Lung (tissue), 12 donors: ENCODE measurements around the gene EXOC6B. TPM values are rescaled to one million over a fixed set of nuclear protein-coding genes. Genes with fewer than 3 reads are reported as not detected.

Experiments used
- ATAC-seq: fragments of 200-7000 bp; cut with Tn5 transposase; one replicate; pipeline ENCODE4 v1.9.1; 2020; ENCODE audit warnings: moderate number of reproducible peaks; ENCODE audit not compliant: insufficient read depth, low FRiP score
- DNase-seq, 3 donors: peaks; one replicate each; pipeline ENCODE4 v3.0.0-alpha.2; 2013 to 2017
- H3K27ac ChIP-seq, 2 donors: one replicate each; pipeline ENCODE4 v1.5.1; 2013; ENCODE audit warnings: mild to moderate bottlenecking in 2 of 2, moderate library complexity in 2 of 2, control low read depth in 1 of 2, inconsistent platforms in 1 of 2, low read depth in 1 of 2, low read length in 1 of 2
- H3K27me3 ChIP-seq, 3 donors: one replicate each; pipeline ENCODE4 v1.5.1; 2013; ENCODE audit warnings: low read length in 2 of 3; ENCODE audit not compliant: control insufficient read depth in 3 of 3, insufficient read depth in 3 of 3
- H3K36me3 ChIP-seq, 4 donors: one replicate each; pipeline ENCODE4 v1.5.1; 2013; ENCODE audit warnings: low read length in 4 of 4, mild to moderate bottlenecking in 1 of 4, moderate library complexity in 1 of 4; ENCODE audit not compliant: control insufficient read depth in 4 of 4, insufficient read depth in 4 of 4
- H3K4me1 ChIP-seq, 5 donors: one replicate each; pipeline ENCODE4 v1.5.1; 2013; ENCODE audit warnings: low read length in 5 of 5, mild to moderate bottlenecking in 2 of 5, moderate library complexity in 1 of 5; ENCODE audit not compliant: control insufficient read depth in 5 of 5, insufficient read depth in 5 of 5
- H3K4me3 ChIP-seq: one replicate; pipeline ENCODE4 v1.5.1; 2013; ENCODE audit warnings: mild to moderate bottlenecking, control low read depth, moderate library complexity
- H3K9ac ChIP-seq, 2 donors: one replicate each; pipeline ENCODE4 v1.5.1; 2013; ENCODE audit warnings: low read length in 2 of 2, control low read depth in 1 of 2; ENCODE audit not compliant: insufficient read depth in 1 of 2
- H3K9me3 ChIP-seq, 4 donors: one replicate each; pipeline ENCODE4 v1.5.1; 2013; ENCODE audit warnings: low read length in 3 of 4, mild to moderate bottlenecking in 1 of 4, moderate library complexity in 1 of 4; ENCODE audit not compliant: control insufficient read depth in 4 of 4, insufficient read depth in 3 of 4
- CTCF ChIP-seq: IDR thresholded peaks from 2 replicates; pipeline ENCODE4 v1.5.1; 2012; ENCODE audit warnings: mild to moderate bottlenecking; ENCODE audit errors: control extremely low read depth, extremely low read depth
- WGBS, 2 donors: extraction: QIAGEN DNeasy Blood & Tissue Kit; methylation state at CpG; one replicate each; pipeline ENCODE4 v1.1.7; 2013; 5-methylcytosine and 5-hydroxymethylcytosine counted together
- polyA plus RNA-seq, 2 donors: library from polyadenylated mRNA; stranded (reverse); fragments of 200-250 nt; gene quantifications; one replicate each; pipeline ENCODE4 v1.2.1, GENCODE V29; 2013
- total RNA-seq, 2 donors: library from RNA; depleted of rRNA in 1 of 2; stranded (reverse); fragments of >200 nt in 1 of 2; gene quantifications; one replicate each; pipeline ENCODE4 v1.2.1, GENCODE V29; 2014 to 2021
- donor health status: control.
- donor health status: control.
- donor health status: Bipolar disorder and iron deficiency.
- donor health status: healthy.
- donor health status: DM: yes; HTN: yes; CAD: no.

The EXOC6B gene
- total and polyA plus RNA-seq, 4 donors: 3.3 to 46.0 (median 12.7) TPM

GRCh38 chr2:72750466-72750865 lies 75.4 kb downstream of the EXOC6B start:
- DNase-seq (no peak), ATAC-seq (no peak)
- Histone ChIP-seq H3K27ac (peak overlapping the region in 1 of 2 donors; percentile 12), H3K4me1 (peaks cover 0 to 15% (median 8%) of the 10 kb centered on the region in 5 donors), H3K4me3 (no peak overlapping the region), H3K36me3 (no peaks in the 10 kb centered on the region), H3K27me3 (no peaks in the 10 kb centered on the region), H3K9me3 (no peaks in the 10 kb centered on the region), H3K9ac (no peak overlapping the region)
- no peak for TF ChIP-seq CTCF
- 94 to 97% methylated on average over 1 of the region's 1 CpG for WGBS, 2 donors

GRCh38 chr2:72747344-72747743 lies 78.5 kb downstream of the EXOC6B start:
- H3K27me3 ChIP-seq: no peaks in the 10 kb centered on the region
- peaks cover 0 to 15% (median 10%) of the 10 kb centered on the region in 5 donors for H3K4me1 ChIP-seq
- peaks cover 0 to 3% (median 0%) of the 10 kb centered on the region in 4 donors for H3K36me3 ChIP-seq
- no peak for TF ChIP-seq CTCF
- H3K9me3 ChIP-seq: no peaks in the 10 kb centered on the region
- no peak overlapping the region for H3K4me3 ChIP-seq
- H3K27ac ChIP-seq: no peak overlapping the region
- H3K9ac ChIP-seq: no peak overlapping the region
- 58 to 63% methylated on average over 1 of the region's 1 CpG for WGBS, 2 donors
- no peak for DNase-seq
- ATAC-seq: no peak

GRCh38 chr2:72745679-72746368 lies 80.0 kb downstream of the EXOC6B start:
- Histone ChIP-seq H3K4me1 (peaks cover 0 to 15% (median 10%) of the 10 kb centered on the region in 5 donors), H3K36me3 (peaks cover 0 to 3% (median 0%) of the 10 kb centered on the region in 4 donors), H3K27ac (no peak overlapping the region), H3K4me3 (no peak overlapping the region), H3K9ac (no peak overlapping the region), H3K9me3 (no peaks in the 10 kb centered on the region), H3K27me3 (no peaks in the 10 kb centered on the region)
- ATAC-seq (no peak), DNase-seq (peak in 2 of 3 donors; percentile 87 to 92)
- 24 to 33% methylated on average over 2 of the region's 2 CpGs for WGBS, 2 donors
- TF ChIP-seq CTCF: peak; percentile 63
